Rectal smooth muscle tissue (tissue), 1 donor: ENCODE measurements around the gene ZDHHC7.
"Not testable (repeated sequence)": the region's sequence is repeated elsewhere in the genome, so short reads cannot be mapped to it uniquely, and the experiment has no call there.

Experiments used
- H3K27ac ChIP-seq: one replicate; pipeline ENCODE4 v1.7.0; 2013; ENCODE audit warnings: low read depth, low read length, inconsistent platforms
- H3K27me3 ChIP-seq: one replicate; pipeline ENCODE4 v1.7.0; 2013; ENCODE audit warnings: low read length; ENCODE audit not compliant: control insufficient read depth, insufficient read depth
- H3K36me3 ChIP-seq: one replicate; pipeline ENCODE4 v1.7.0; 2013; ENCODE audit warnings: low read length; ENCODE audit not compliant: control insufficient read depth, insufficient read depth
- H3K4me1 ChIP-seq: one replicate; pipeline ENCODE4 v1.7.0; 2013; ENCODE audit warnings: low read length; ENCODE audit not compliant: control insufficient read depth, insufficient read depth
- H3K4me3 ChIP-seq: one replicate; pipeline ENCODE4 v1.7.0; 2013; ENCODE audit warnings: low read length
- H3K9ac ChIP-seq: one replicate; pipeline ENCODE4 v1.7.0; 2013; ENCODE audit warnings: low read length

Gene ZDHHC7

GRCh38 chr16:84947022-84947421, 64.3 kb downstream of the ZDHHC7 start:
- peaks cover 7% of the 10 kb centered on the region for H3K4me1 ChIP-seq
- H3K27ac ChIP-seq = no peak overlapping the region
- H3K9ac ChIP-seq = no peak overlapping the region
- H3K4me3 ChIP-seq = no peak overlapping the region
- H3K27me3 ChIP-seq = no peaks in the 10 kb centered on the region
- H3K36me3 ChIP-seq = no peaks in the 10 kb centered on the region

GRCh38 chr16:84943620-84944019, 67.7 kb downstream of the ZDHHC7 start:
- H3K4me1 ChIP-seq = peaks cover 2% of the 10 kb centered on the region
- H3K27me3 ChIP-seq = no peaks in the 10 kb centered on the region
- H3K9ac ChIP-seq = no peak overlapping the region
- no peak overlapping the region for H3K27ac ChIP-seq
- no peaks in the 10 kb centered on the region for H3K36me3 ChIP-seq
- H3K4me3 ChIP-seq = no peak overlapping the region

GRCh38 chr16:84942786-84943185, 68.5 kb downstream of the ZDHHC7 start:
- Histone ChIP-seq H3K27ac (no peak overlapping the region), H3K4me3 (no peak overlapping the region), H3K4me1 (peaks cover 2% of the 10 kb centered on the region), H3K9ac (no peak overlapping the region), H3K27me3 (no peaks in the 10 kb centered on the region), H3K36me3 (no peaks in the 10 kb centered on the region)

- H3K4me3 ChIP-seq = no peak overlapping the region
- no peak overlapping the region for H3K27ac ChIP-seq
- no peaks in the 10 kb centered on the region for H3K4me1 ChIP-seq
- H3K27me3 ChIP-seq = no peaks in the 10 kb centered on the region
- H3K36me3 ChIP-seq = no peaks in the 10 kb centered on the region
- H3K9ac ChIP-seq = no peak overlapping the region
These were observed 69.4 kb downstream of the ZDHHC7 start for GRCh38 chr16:84941921-84942320.

DNA sequence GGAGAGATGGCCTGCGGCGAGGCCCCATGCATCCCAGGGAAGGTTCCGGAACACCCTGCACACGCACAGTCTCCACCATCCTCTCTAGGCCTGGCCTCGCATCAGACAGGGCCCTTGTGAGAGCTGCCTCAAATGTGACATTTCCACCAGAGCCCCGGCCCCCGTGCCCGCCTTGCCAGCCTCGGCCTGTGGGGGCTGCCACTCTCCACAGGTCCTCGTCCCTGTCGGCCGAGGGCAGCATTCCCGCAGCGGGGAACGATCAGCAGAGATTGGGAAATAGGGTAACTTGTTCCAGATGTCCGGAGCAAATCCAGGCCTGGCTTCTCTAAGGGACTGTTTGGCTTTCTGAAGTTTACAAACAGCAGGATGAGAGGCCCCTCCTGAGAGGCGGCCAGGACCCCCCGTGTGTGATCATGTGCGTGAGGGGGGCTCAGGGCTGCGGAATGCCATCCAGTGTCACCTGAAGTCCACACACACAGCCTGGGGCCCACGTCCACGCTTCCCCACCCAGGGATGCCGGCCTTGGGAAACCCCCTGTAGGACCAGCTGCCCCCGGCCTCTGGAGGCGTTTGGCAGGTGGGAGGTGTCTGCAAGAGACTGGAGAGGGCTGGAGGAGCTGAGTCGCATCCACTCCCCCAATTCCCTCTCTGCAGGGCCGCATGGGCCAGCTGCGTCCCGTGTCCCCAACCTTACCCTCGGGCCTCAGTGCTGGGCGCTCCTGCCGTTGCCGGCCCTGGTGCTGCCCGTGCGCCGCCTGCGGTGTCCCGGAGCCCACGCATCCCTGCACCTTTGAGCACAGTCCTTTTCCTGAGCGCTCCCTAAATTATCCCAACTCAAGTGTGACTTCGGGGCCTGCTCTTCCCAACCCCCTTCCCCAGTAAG, 70.4 kb downstream of the ZDHHC7 start:
- H3K27me3 ChIP-seq = no peaks in the 10 kb centered on the region
- H3K4me1 ChIP-seq = no peaks in the 10 kb centered on the region
- H3K36me3 ChIP-seq = no peaks in the 10 kb centered on the region
- H3K27ac ChIP-seq = no peak overlapping the region
- no peak overlapping the region for H3K4me3 ChIP-seq
- no peak overlapping the region for H3K9ac ChIP-seq

GRCh38 chr16:84938616-84939015, 72.7 kb downstream of the ZDHHC7 start:
- H3K27ac ChIP-seq, H3K4me3 ChIP-seq, H3K4me1 ChIP-seq, H3K9ac ChIP-seq, H3K27me3 ChIP-seq, H3K36me3 ChIP-seq: not testable (repeated sequence)

DNA sequence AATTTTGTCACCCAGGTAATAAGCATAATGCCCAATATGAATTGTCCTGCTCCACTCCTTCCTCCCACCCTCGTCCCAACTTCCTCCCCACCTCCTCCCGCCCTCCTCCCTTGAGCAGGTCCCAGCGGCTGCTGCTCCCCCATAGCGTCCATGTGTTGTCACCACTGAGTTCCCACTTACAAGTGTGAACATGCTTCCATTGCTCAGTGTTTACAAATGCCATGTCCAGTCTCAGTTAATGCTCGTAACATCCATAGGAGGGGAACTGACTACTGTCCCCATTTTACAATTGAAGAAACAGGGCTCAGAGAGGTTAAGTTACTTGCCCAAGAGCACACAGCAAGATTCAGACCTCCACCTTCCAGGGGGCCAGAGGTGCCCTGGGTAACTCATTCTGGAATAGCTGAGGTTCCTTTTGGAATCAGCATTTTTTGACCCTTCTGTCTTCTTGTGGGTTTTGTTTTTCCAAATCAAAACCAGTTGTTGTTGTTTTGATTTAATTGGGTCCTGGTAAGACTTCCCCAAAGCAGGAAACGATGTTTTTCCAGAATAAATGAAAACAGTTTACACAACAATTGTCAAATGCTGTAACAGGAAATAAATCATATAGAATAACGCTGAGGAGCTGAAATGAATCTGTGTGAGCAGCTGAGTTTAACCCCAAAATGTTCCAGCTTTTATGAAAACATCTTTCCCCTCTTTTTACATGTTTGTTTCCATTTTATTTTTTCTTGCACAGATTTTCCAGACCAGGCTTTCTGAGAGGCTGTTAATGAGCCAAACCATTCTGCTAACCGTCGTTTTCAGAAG, 73.9 kb downstream of the ZDHHC7 start:
- no peak overlapping the region for H3K4me3 ChIP-seq

DNA sequence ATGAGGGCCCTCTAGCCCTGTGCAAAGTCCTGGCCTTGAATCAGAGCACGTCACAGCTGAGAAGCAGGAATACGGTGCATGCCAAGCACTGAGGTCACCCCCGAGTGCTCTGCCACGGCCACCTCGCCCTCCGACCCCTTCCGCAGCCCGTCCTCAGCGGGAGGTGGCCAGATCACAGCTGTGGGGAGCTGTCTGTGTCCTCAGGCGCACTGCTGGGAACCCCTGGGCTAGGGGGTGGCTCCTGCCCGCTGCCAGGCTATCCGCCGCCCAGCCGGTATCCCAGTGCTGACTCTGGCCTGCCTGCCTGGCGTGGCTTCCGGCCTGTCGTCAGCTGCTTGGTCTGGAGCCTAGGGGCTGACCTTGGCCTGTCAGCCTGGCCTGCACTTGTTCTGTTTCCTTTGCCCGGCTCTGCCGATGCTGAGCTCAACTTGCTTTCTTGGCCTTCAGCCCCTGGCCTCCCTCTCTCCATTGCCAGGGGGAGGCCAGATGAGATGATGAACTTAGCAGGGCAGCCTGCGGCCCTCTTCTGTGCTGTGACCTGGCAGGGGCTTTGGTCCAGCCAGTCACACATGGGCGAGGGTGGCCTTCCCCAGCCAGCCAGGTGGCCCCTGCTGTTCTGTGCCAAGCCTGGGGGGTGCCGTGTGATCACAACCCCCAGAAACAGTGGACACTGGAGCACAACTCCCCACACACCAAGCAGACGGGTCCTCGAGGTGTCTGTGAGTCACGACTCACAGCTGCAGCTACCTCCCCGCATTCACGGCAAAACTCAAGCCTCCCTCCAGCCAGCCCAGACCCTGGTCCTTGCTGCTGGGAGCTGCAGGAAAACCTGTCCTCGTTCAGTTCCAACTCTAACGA, 77.3 kb downstream of the ZDHHC7 start:
- H3K27me3 ChIP-seq = no peaks in the 10 kb centered on the region

More for the DNA sequence above, 73.9 kb downstream of the ZDHHC7 start:
- no peaks in the 10 kb centered on the region for H3K4me1 ChIP-seq
- no peaks in the 10 kb centered on the region for H3K36me3 ChIP-seq
- H3K27me3 ChIP-seq = no peaks in the 10 kb centered on the region
- H3K27ac ChIP-seq = no peak overlapping the region
- no peak overlapping the region for H3K9ac ChIP-seq

GRCh38 chr16:84932681-84933080, 78.7 kb downstream of the ZDHHC7 start:
- no peaks in the 10 kb centered on the region for H3K36me3 ChIP-seq

More for the DNA sequence above, 77.3 kb downstream of the ZDHHC7 start:
- H3K4me3 ChIP-seq = no peak overlapping the region
- H3K27ac ChIP-seq = peak overlapping the region; percentile 32
- no peak overlapping the region for H3K9ac ChIP-seq
- H3K4me1 ChIP-seq = no peaks in the 10 kb centered on the region
- no peaks in the 10 kb centered on the region for H3K36me3 ChIP-seq

GRCh38 chr16:84931506-84931905, 79.8 kb downstream of the ZDHHC7 start:
- no peaks in the 10 kb centered on the region for H3K27me3 ChIP-seq
- H3K27ac ChIP-seq = no peak overlapping the region
- no peaks in the 10 kb centered on the region for H3K36me3 ChIP-seq
- no peak overlapping the region for H3K9ac ChIP-seq
- H3K4me1 ChIP-seq = no peaks in the 10 kb centered on the region
- no peak overlapping the region for H3K4me3 ChIP-seq

More at GRCh38 chr16:84932681-84933080, 78.7 kb downstream of the ZDHHC7 start:
- H3K4me1 ChIP-seq = no peaks in the 10 kb centered on the region
- no peaks in the 10 kb centered on the region for H3K27me3 ChIP-seq
- H3K9ac ChIP-seq = no peak overlapping the region
- no peak overlapping the region for H3K4me3 ChIP-seq
- H3K27ac ChIP-seq = no peak overlapping the region

DNA sequence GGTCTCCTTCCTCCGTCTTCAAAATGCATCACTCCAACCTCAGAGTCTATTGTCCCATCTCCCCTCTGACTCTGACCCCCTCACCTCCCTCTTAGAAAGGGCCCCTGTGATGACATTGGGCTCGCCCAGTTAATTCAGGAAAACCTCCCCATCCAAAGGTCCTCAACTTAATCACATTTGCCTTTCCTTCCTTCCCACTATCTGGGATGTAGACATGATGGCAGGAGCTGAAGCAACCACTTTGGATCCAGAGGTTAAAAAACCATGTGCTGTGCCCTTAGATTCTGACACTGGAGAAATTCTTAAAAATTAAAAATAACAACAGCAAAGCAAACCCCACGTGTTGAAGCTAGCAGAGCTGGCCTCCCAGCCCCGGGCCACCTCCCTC, 80.2 kb downstream of the ZDHHC7 start:
- Histone ChIP-seq H3K27ac (no peak overlapping the region), H3K9ac (no peak overlapping the region), H3K4me1 (no peaks in the 10 kb centered on the region), H3K27me3 (no peaks in the 10 kb centered on the region), H3K4me3 (no peak overlapping the region), H3K36me3 (no peaks in the 10 kb centered on the region)
